Tibial artery (tissue), 4 donors: ENCODE results near the gene GSTM4.
A peak's percentile ranks its signal among the peaks of the same experiment; 100 is the strongest.

Experiments
- DNase-seq, 2 donors: peaks; one replicate each; pipeline ENCODE4 v3.0.0-alpha.2; 2019
- H3K27ac ChIP-seq, 2 donors: fragments of 200-600 bp; sonication (generic) in 1 of 2; 1 replicate in 1 of 2; 2 replicates in 1 of 2; pipeline ENCODE4 v1.5.1; 2018 to 2019; ENCODE audit warnings: mild to moderate bottlenecking in 1 of 2
- H3K27me3 ChIP-seq, 2 donors: fragments of 200-600 bp; sonication (generic) in 1 of 2; one replicate each; pipeline versions ENCODE4 v1.5.1 to v1.6.0; 2016 to 2019
- H3K36me3 ChIP-seq, 3 donors: fragments of 200-600 bp; sonication (generic) in 2 of 3; one replicate each; pipeline ENCODE4 v1.5.1; 2016 to 2019; ENCODE audit warnings: mild to moderate bottlenecking in 2 of 3
- H3K4me1 ChIP-seq, 4 donors: fragments of 200-600 bp; sonication (generic) in 2 of 4; 1 replicate in 3 of 4; 2 replicates in 1 of 4; pipeline ENCODE4 v1.5.1; 2016 to 2019
- H3K4me3 ChIP-seq, 2 donors: fragments of 200-600 bp; sonication (generic) in 1 of 2; 1 replicate in 1 of 2; 2 replicates in 1 of 2; pipeline ENCODE4 v1.5.1; 2018 to 2019; ENCODE audit warnings: mild to moderate bottlenecking in 2 of 2
- H3K9me3 ChIP-seq, 3 donors: fragments of 200-600 bp; sonication (generic) in 1 of 3; one replicate each; pipeline ENCODE4 v1.5.1; 2016 to 2019
- intact Hi-C: fragments of 100-400 bp; cut with DNase I; formaldehyde crosslinking; loops from one replicate; pipeline ENCODE4 v1.15.0; 2023; ENCODE audit warnings: low total_unique reads
- TF ChIP-seq, protein P1 (sequence below), 2 experiments: fragments of 200-600 bp in 1 of 2; fragments of 450-650 bp in 1 of 2; IDR thresholded peaks; one replicate each; pipeline ENCODE4 v1.5.1; 2017 to 2019; ENCODE audit warnings: antibody characterized with exemption in 2 of 2, mild to moderate bottlenecking in 1 of 2, moderate library complexity in 1 of 2

GSTM4 gene

DNA sequence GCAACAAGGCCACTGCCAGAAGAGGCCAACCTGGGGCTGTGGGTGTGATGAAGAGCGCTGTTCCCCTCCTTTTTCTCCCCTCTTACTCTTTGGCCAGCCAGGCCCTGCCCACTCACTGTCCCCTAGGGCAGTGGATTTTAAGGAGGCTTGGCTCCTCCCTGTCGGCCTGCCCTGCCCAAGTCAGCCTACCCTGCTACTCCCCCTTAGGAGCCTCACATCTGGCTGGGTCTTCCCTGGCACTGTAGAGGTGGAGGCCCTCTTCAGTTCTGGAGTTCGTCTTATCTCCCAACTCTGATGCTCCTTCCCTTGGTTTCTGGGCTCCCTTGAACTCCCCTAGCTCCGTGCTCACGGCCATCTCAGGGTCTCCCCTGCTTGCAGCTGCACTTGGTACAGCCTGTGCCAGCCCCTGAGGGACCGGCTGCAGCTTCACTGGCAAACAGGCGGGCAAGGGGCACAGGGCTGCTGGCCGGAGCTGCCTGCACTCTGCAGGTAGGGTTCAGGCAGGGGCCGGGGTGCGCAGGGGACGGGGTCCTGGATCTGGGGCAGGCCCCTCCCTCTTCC, 32.2 kb upstream of the GSTM4 start:
- Histone ChIP-seq H3K27ac (peak overlapping the region; percentile 16 to 62), H3K4me3 (peak overlapping the region; percentile 29 to 37), H3K4me1 (peaks cover 0 to 55% (median 40%) of the 10 kb centered on the region in 4 donors), H3K36me3 (peaks cover 12 to 34% (median 27%) of the 10 kb centered on the region in 3 donors), H3K27me3 (no peaks in the 10 kb centered on the region), H3K9me3 (no peaks in the 10 kb centered on the region)
- intact Hi-C loops = no loop called here
- TF ChIP-seq, protein P1, sequence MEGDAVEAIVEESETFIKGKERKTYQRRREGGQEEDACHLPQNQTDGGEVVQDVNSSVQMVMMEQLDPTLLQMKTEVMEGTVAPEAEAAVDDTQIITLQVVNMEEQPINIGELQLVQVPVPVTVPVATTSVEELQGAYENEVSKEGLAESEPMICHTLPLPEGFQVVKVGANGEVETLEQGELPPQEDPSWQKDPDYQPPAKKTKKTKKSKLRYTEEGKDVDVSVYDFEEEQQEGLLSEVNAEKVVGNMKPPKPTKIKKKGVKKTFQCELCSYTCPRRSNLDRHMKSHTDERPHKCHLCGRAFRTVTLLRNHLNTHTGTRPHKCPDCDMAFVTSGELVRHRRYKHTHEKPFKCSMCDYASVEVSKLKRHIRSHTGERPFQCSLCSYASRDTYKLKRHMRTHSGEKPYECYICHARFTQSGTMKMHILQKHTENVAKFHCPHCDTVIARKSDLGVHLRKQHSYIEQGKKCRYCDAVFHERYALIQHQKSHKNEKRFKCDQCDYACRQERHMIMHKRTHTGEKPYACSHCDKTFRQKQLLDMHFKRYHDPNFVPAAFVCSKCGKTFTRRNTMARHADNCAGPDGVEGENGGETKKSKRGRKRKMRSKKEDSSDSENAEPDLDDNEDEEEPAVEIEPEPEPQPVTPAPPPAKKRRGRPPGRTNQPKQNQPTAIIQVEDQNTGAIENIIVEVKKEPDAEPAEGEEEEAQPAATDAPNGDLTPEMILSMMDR (IDR thresholded peaks at IDR 0.05) = no peak
- DNase-seq = peak in 1 of 2 donors; percentile 70

DNA sequence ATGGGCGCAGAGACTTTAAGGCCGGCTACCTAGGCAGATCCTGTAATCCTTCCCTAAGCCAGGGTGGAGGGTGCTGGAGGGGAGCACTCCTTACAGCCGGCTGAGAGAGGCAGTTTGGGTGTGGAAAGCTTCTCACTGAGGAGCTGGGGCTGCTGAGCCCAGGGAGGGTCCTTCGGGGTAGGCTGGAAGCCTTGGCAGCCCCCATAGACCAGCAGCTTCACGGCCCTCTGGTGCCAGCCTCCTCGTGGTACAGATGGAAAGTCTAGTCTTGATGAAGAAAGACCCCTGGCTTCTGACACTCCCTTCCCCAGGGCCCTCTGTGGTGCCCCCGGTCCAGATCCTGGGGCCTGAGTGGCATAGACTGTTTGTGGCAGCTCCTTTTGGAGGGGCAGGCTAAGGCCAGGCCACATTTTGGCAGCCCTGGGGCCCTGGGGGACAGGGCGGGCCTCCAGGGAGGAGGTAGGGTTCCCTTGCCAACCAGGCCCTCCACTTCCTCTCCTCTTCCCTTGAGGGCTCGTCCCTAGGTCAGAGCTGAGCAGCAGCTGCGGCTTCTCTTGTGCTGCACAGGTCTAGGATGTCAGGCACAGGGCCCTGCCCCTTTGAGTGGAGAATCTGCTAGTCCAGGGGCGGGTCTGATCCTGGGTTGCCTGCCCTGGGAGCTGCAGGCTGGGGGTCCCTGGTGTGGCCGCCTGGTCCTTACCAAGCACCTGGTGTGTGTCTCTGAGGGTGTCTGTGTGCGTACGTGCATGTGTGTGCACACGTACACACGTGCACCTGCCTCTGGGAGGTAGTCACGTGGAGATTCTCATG, 31.5 kb upstream of the GSTM4 start:
- Histone ChIP-seq H3K4me1 (peaks cover 0 to 51% (median 37%) of the 10 kb centered on the region in 4 donors), H3K4me3 (peak overlapping the region; percentile 29 to 37), H3K27me3 (no peaks in the 10 kb centered on the region), H3K36me3 (peaks cover 19 to 41% (median 34%) of the 10 kb centered on the region in 3 donors), H3K9me3 (no peaks in the 10 kb centered on the region), H3K27ac (peak overlapping the region; percentile 16 to 62)
- intact Hi-C loops = no loop called here
- DNase-seq = peak in 1 of 2 donors; percentile 63
- TF ChIP-seq, protein P1 (IDR thresholded peaks at IDR 0.05) = no peak

DNA sequence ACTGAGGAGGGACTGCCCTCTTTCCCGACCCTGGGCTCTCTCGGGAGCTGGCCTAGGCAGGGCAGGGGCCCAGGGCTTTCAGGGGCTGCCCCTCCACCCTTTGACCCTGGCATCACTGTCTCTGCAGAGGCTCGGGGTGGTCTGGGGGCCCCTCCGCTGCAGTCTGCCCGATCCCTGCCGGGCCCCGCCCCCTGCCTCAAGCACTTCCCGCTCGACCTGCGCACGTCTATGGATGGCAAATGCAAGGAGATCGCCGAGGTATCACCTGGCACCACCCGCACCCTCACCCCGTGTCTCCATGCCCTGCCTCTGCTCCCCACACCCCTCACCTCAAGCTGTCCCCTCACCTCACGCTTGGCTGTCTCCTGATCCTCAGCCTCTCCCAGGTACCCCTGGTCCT, 30.7 kb upstream of the GSTM4 start:
- no peaks in the 10 kb centered on the region for H3K27me3 ChIP-seq
- H3K4me3 ChIP-seq = no peak overlapping the region
- H3K4me1 ChIP-seq = peaks cover 0 to 44% (median 32%) of the 10 kb centered on the region in 4 donors
- peaks cover 19 to 49% (median 41%) of the 10 kb centered on the region in 3 donors for H3K36me3 ChIP-seq
- no peak overlapping the region for H3K27ac ChIP-seq
- TF ChIP-seq, protein P1 (IDR thresholded peaks at IDR 0.05) = no peak
- DNase-seq = peak in 1 of 2 donors; percentile 62
- H3K9me3 ChIP-seq = no peaks in the 10 kb centered on the region
- intact Hi-C loops = no loop called here

DNA sequence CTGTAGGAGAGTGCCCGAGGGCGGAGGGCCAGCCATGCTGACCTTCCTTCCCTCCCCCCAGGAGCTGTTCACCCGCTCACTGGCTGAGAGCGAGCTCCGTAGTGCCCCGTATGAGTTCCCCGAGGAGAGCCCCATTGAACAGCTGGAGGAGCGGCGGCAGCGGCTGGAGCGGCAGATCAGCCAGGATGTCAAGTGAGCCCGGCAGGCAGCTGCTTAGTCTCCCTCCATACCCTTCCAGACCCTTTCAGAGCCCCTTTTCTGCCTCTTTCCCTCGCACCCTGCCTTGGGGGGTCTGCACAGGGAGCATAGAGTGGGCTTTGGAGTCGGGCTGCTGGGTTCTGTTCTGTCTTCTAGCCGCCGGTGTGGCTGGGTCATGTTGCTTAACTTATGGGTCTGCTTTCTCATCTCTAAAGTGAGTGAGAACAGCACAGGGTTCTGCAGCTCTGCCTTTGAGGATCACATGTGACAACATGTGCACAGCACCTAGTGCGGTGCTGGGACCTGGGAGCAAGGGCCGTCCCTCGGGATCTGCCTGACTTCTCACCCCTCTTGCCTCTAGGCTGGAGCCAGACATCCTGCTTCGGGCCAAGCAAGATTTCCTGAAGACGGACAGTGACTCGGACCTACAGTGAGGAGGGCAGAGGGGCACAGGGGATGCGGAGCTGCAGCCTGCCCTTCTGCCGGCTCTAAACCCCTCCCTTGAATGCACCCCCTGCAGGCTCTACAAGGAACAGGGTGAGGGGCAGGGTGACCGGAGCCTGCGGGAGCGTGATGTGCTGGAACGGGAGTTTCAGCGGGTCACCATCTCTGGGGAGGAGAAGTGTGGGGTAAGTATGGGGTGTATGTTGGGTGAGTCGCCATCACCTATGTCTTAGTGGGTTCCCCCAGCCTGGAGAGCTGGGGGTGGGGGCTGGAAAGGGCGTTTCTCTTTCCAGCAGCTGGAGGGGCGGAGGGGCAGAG, 30.0 kb upstream of the GSTM4 start:
- Histone ChIP-seq H3K36me3 (peaks cover 23 to 55% (median 44%) of the 10 kb centered on the region in 3 donors), H3K4me1 (peaks cover 0 to 42% (median 30%) of the 10 kb centered on the region in 4 donors), H3K27ac (no peak overlapping the region), H3K27me3 (no peaks in the 10 kb centered on the region), H3K4me3 (no peak overlapping the region), H3K9me3 (no peaks in the 10 kb centered on the region)
- DNase-seq = peak in 1 of 2 donors; percentile 57
- TF ChIP-seq, protein P1 (IDR thresholded peaks at IDR 0.05) = no peak
- intact Hi-C loops = no loop called here

DNA sequence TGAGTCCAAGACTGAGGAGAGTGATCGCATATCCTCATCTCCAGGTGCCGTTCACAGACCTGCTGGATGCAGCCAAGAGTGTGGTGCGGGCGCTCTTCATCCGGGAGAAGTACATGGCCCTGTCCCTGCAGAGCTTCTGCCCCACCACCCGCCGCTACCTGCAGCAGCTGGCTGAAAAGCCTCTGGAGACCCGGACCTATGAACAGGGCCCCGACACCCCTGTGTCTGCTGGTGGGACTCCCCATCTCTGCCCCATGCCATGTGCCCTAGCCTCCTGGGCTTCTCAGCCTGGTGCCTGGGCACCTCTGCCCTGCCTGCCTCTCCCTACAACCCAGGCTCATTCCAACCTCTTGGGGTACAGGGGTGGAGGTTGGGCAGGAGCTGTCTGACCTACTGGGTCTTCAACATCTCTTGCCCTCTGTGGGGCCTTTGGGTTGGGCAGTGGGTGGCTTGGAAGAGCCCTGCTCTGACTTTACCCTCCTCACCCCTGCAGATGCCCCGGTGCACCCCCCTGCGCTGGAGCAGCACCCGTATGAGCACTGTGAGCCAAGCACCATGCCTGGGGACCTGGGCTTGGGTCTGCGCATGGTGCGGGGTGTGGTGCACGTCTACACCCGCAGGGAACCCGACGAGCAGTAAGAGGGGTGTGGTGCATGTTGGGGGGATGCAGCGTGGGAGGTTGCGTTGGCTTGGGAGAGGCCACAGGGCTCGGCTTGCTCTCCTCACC, 29.1 kb upstream of the GSTM4 start:
- DNase-seq = peak in 1 of 2 donors; percentile 60
- Histone ChIP-seq H3K9me3 (no peaks in the 10 kb centered on the region), H3K4me3 (no peak overlapping the region), H3K27me3 (no peaks in the 10 kb centered on the region), H3K36me3 (peaks cover 27 to 64% (median 53%) of the 10 kb centered on the region in 3 donors), H3K27ac (no peak overlapping the region), H3K4me1 (peaks cover 0 to 32% (median 21%) of the 10 kb centered on the region in 4 donors)
- intact Hi-C loops = no loop called here
- TF ChIP-seq, protein P1 (IDR thresholded peaks at IDR 0.05) = no peak
